GM10847 (cell line): ENCODE measurements around the gene ATM.

ENCODE experiments used
- POLR2A ChIP-seq: IDR thresholded peaks from 2 replicates; pipeline ENCODE4 v1.6.1; 2011; ENCODE audit not compliant: insufficient read length; ENCODE audit errors: extremely low read depth

ATM gene

GRCh38 chr11:108216988-108217387 lies 5.9 kb upstream of the ATM start:
- TF ChIP-seq POLR2A = no peak

- TF ChIP-seq POLR2A = no peak
These were observed 4.4 kb upstream of the ATM start for GRCh38 chr11:108218455-108218854.

GRCh38 chr11:108218912-108219783 lies 3.7 kb upstream of the ATM start:
- TF ChIP-seq POLR2A = no peak

- no peak for TF ChIP-seq POLR2A
These were observed 2.0 kb upstream of the ATM start for GRCh38 chr11:108220721-108221336.

GRCh38 chr11:108221371-108221770 lies 1.5 kb upstream of the ATM start:
- TF ChIP-seq POLR2A = no peak

- TF ChIP-seq POLR2A = no peak
These were observed 825 bp upstream of the ATM start for GRCh38 chr11:108221911-108222573.

- TF ChIP-seq POLR2A = no peak
These were observed 682 bp downstream of the ATM start for GRCh38 chr11:108223348-108224149.

GRCh38 chr11:108224366-108224765 lies 1.5 kb downstream of the ATM start:
- TF ChIP-seq POLR2A = no peak

GRCh38 chr11:108224911-108225786 lies 2.3 kb downstream of the ATM start:
- no peak for TF ChIP-seq POLR2A

GRCh38 chr11:108226036-108226435 lies 3.2 kb downstream of the ATM start:
- TF ChIP-seq POLR2A = no peak

GRCh38 chr11:108228251-108228650 lies 5.4 kb downstream of the ATM start:
- TF ChIP-seq POLR2A = no peak

GRCh38 chr11:108233277-108233945 lies 10.5 kb downstream of the ATM start:
- TF ChIP-seq POLR2A = no peak

GRCh38 chr11:108235192-108235591 lies 12.3 kb downstream of the ATM start:
- no peak for TF ChIP-seq POLR2A

- TF ChIP-seq POLR2A = no peak
These were observed 12.8 kb downstream of the ATM start for GRCh38 chr11:108235633-108236032.

- TF ChIP-seq POLR2A = no peak
These were observed 14.2 kb downstream of the ATM start for GRCh38 chr11:108237058-108237481.
